Peyer's patch (tissue), 4 donors: ENCODE results near the gene PRKAR1B. TPM values are rescaled to one million over a fixed set of nuclear protein-coding genes. Genes with fewer than 3 reads are reported as not detected.

ENCODE experiments used
- DNase-seq, 3 donors: peaks; one replicate each; pipeline ENCODE4 v3.0.0-alpha.2; 2017 to 2019
- H3K27ac ChIP-seq, 4 donors: fragments of 200-600 bp; sonication (generic); one replicate each; pipeline ENCODE4 v1.5.1; 2016 to 2019
- H3K27me3 ChIP-seq, 2 donors: fragments of 200-600 bp; sonication (generic); one replicate each; pipeline ENCODE4 v1.5.1; 2019
- H3K36me3 ChIP-seq, 3 donors: fragments of 200-600 bp; sonication (generic); one replicate each; pipeline ENCODE4 v1.5.1; 2016 to 2019
- H3K4me1 ChIP-seq, 4 donors: fragments of 200-600 bp; sonication (generic); one replicate each; pipeline ENCODE4 v1.5.1; 2016 to 2019
- H3K4me3 ChIP-seq, 4 donors: fragments of 200-600 bp; sonication (generic); 1 replicate in 3 of 4; 2 replicates in 1 of 4; pipeline ENCODE4 v1.5.1; 2016 to 2019; ENCODE audit warnings: mild to moderate bottlenecking in 1 of 4
- H3K9me3 ChIP-seq, 4 donors: fragments of 200-600 bp; sonication (generic); one replicate each; pipeline ENCODE4 v1.5.1; 2016 to 2019; ENCODE audit warnings: mild to moderate bottlenecking in 1 of 4
- CTCF ChIP-seq, 6 experiments: fragments of 450-650 bp in 4 of 6; fragments of 200-600 bp in 2 of 6; sonication (generic) in 1 of 6; IDR thresholded peaks; one replicate each; pipeline ENCODE4 v1.5.1; 2017 to 2019; ENCODE audit warnings: antibody characterized with exemption in 6 of 6, mild to moderate bottlenecking in 3 of 6, moderate library complexity in 1 of 6
- POLR2A ChIP-seq, 2 donors: fragments of 450-650 bp; IDR thresholded peaks; one replicate each; pipeline ENCODE4 v1.5.1; 2017; ENCODE audit warnings: antibody characterized with exemption in 2 of 2, mild to moderate bottlenecking in 2 of 2, moderate library complexity in 2 of 2
- total RNA-seq, 4 donors: library from RNA; depleted of rRNA; stranded (reverse); fragments of >200 nt; gene quantifications; one replicate each; pipeline ENCODE4 v1.1.0, GENCODE V29; 2016

The PRKAR1B gene
- total RNA-seq, 4 donors from 2014 or later, result 13.0 to 42.9 (median 17.0) TPM

GRCh38 chr7:607938-608337, 119.1 kb downstream of the PRKAR1B start:
- no peak overlapping the region for H3K27ac ChIP-seq
- peaks cover 0 to 7% (median 0%) of the 10 kb centered on the region in 3 donors for H3K36me3 ChIP-seq

GRCh38 chr7:605661-606450, 121.2 kb downstream of the PRKAR1B start:
- H3K36me3 ChIP-seq, result peaks cover 0 to 7% (median 0%) of the 10 kb centered on the region in 3 donors
- no peaks in the 10 kb centered on the region for H3K27me3 ChIP-seq
- peak overlapping the region in 1 of 4 donors; percentile 92 for H3K27ac ChIP-seq
- H3K9me3 ChIP-seq, result no peaks in the 10 kb centered on the region
- TF ChIP-seq POLR2A (IDR thresholded peaks at IDR 0.05) (no peak), CTCF (IDR thresholded peaks at IDR 0.05) (no peak)
- peaks cover 6 to 44% (median 23%) of the 10 kb centered on the region in 4 donors for H3K4me1 ChIP-seq
- H3K4me3 ChIP-seq, result no peak overlapping the region
- no peak for DNase-seq

More at GRCh38 chr7:607938-608337, 119.1 kb downstream of the PRKAR1B start:
- no peak for DNase-seq
- TF ChIP-seq POLR2A (IDR thresholded peaks at IDR 0.05) (no peak), CTCF (IDR thresholded peaks at IDR 0.05) (no peak)
- Histone ChIP-seq H3K4me1 (peaks cover 0 to 23% (median 9%) of the 10 kb centered on the region in 4 donors), H3K27me3 (no peaks in the 10 kb centered on the region), H3K9me3 (no peaks in the 10 kb centered on the region), H3K4me3 (no peak overlapping the region)

- Histone ChIP-seq H3K9me3 (no peaks in the 10 kb centered on the region), H3K4me1 (peaks cover 6 to 46% (median 23%) of the 10 kb centered on the region in 4 donors), H3K4me3 (peak overlapping the region; percentile 32 to 41 (median 35)), H3K27me3 (no peaks in the 10 kb centered on the region), H3K36me3 (peaks cover 0 to 7% (median 0%) of the 10 kb centered on the region in 3 donors), H3K27ac (peak overlapping the region; percentile 86 to 92 (median 89))
- no peak for TF ChIP-seq CTCF (IDR thresholded peaks at IDR 0.05)
- TF ChIP-seq POLR2A (IDR thresholded peaks at IDR 0.05), result no peak
- peak in 2 of 3 donors; percentile 41 to 47 for DNase-seq
Measured at GRCh38 chr7:604884-605531, 122.1 kb downstream of the PRKAR1B start.

GRCh38 chr7:604001-604883, 122.8 kb downstream of the PRKAR1B start:
- Histone ChIP-seq H3K4me1 (peaks cover 6 to 46% (median 23%) of the 10 kb centered on the region in 4 donors), H3K27me3 (no peaks in the 10 kb centered on the region), H3K27ac (peak overlapping the region; percentile 86 to 92 (median 89)), H3K36me3 (peaks cover 0 to 7% (median 0%) of the 10 kb centered on the region in 3 donors), H3K4me3 (peak overlapping the region; percentile 32 to 41 (median 35)), H3K9me3 (no peaks in the 10 kb centered on the region)
- no peak for TF ChIP-seq CTCF (IDR thresholded peaks at IDR 0.05)
- peak in 1 of 2 donors; percentile 46 for TF ChIP-seq POLR2A (IDR thresholded peaks at IDR 0.05)
- DNase-seq, result peak; percentile 73 to 94 (median 89)
